ENCODE data around the gene WFDC6. TPM values are rescaled to one million over a fixed set of nuclear protein-coding genes. Genes with fewer than 3 reads are reported as not detected.

WFDC6 gene
- total and polyA plus RNA-seq, 3 donors from 2014 or later, result 24.9 to 83.3 (median 75.6) TPM

DNA sequence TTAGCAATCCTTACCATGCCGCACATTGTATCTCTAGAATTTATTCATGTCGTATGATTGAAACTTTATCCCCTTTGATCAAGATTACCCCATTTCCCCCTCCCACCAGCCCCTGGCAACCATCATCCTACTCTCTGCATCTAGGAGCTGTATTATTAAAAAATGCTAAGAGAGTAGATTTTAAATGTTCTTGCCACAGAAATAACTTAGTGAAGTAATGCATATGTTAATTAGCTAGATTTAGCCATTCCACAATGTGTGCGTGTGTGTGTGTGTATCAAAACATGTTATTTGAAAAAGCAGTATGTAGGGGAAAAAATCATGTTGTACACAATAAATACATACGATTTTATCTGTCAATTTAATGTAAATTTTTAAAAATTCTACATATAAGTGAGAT is 12.0 kb downstream of the WFDC6 start:
- intact Hi-C loops (cut with DNase I; ENCODE audit: low total_unique reads), result no loop called here
- no peaks in the 10 kb centered on the region for H3K27me3 ChIP-seq
- H3K27ac ChIP-seq, result no peak overlapping the region
- H3K4me1 ChIP-seq, result no peaks in the 10 kb centered on the region
- DNase-seq, result no peak
- H3K4me3 ChIP-seq, result no peak overlapping the region
- WGBS, 2 donors, result 82 to 83% methylated on average over 4 of the region's 4 CpGs
- no peaks in the 10 kb centered on the region for H3K9me3 ChIP-seq
- no peak for TF ChIP-seq POLR2A (IDR thresholded peaks at IDR 0.05)
- no peaks in the 10 kb centered on the region for H3K36me3 ChIP-seq (ENCODE audit: low read depth, missing control alignments)

DNA sequence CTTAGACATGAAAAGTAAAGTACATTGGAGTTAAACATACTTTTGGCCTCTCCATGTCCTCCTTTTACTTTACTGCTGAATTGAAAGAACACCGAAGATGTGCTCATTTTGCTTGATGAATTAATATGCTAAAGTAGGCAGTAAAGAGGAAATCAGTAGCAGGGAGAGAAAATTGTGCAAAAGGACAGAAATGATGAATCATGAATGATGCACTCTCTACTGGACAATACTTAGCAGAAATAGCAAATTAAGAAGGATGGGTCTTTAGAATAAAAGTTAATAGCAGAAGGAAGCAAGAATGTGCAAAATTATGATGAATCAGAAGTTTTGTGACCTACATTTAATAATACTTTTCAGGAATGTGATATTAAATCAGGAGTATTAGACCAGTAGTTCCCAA is 15.5 kb downstream of the WFDC6 start:
- Histone ChIP-seq H3K27ac (no peak overlapping the region), H3K4me3 (no peak overlapping the region), H3K36me3 (ENCODE audit: low read depth, missing control alignments) (no peaks in the 10 kb centered on the region), H3K27me3 (no peaks in the 10 kb centered on the region), H3K4me1 (no peaks in the 10 kb centered on the region), H3K9me3 (no peaks in the 10 kb centered on the region)
- DNase-seq, result no peak
- TF ChIP-seq POLR2A (IDR thresholded peaks at IDR 0.05), result no peak
- TF ChIP-seq, protein P1, sequence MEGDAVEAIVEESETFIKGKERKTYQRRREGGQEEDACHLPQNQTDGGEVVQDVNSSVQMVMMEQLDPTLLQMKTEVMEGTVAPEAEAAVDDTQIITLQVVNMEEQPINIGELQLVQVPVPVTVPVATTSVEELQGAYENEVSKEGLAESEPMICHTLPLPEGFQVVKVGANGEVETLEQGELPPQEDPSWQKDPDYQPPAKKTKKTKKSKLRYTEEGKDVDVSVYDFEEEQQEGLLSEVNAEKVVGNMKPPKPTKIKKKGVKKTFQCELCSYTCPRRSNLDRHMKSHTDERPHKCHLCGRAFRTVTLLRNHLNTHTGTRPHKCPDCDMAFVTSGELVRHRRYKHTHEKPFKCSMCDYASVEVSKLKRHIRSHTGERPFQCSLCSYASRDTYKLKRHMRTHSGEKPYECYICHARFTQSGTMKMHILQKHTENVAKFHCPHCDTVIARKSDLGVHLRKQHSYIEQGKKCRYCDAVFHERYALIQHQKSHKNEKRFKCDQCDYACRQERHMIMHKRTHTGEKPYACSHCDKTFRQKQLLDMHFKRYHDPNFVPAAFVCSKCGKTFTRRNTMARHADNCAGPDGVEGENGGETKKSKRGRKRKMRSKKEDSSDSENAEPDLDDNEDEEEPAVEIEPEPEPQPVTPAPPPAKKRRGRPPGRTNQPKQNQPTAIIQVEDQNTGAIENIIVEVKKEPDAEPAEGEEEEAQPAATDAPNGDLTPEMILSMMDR (IDR thresholded peaks at IDR 0.05), result no peak
- intact Hi-C loops (cut with DNase I; ENCODE audit: low total_unique reads), result no loop called here
- WGBS, 2 donors, result 86 to 89% methylated on average over 1 of the region's 1 CpG

DNA sequence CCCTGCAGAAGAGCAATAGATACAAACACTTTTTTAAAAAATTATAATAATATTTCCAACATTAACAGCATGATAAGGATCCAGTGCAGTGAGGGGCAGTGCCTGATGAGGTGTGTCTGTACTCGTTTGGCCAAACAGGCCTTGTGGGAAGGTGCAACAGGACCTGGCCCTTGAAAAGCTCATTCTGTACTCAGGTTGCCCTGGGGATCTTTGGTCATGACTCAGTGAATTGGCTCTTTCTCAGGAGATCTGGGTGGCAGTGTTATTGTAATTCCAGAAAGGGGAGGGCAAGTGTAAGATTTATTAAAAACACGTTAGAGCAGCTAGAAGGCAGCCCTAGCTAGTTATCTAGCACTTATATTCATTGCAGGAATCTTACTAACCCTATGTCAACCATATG is 21.0 kb downstream of the WFDC6 start:
- no peaks in the 10 kb centered on the region for H3K9me3 ChIP-seq
- H3K27me3 ChIP-seq, result no peaks in the 10 kb centered on the region
- WGBS, 2 donors, result 42 to 50% methylated on average over 2 of the region's 2 CpGs
- H3K36me3 ChIP-seq (ENCODE audit: low read depth, missing control alignments), result no peaks in the 10 kb centered on the region
- no peak overlapping the region for H3K4me3 ChIP-seq
- DNase-seq, result no peak
- no peaks in the 10 kb centered on the region for H3K4me1 ChIP-seq
- TF ChIP-seq POLR2A (IDR thresholded peaks at IDR 0.05), result no peak
- TF ChIP-seq, protein P1 (IDR thresholded peaks at IDR 0.05), result no peak
- H3K27ac ChIP-seq, result no peak overlapping the region
- intact Hi-C loops (cut with DNase I; ENCODE audit: low total_unique reads), result no loop called here

DNA sequence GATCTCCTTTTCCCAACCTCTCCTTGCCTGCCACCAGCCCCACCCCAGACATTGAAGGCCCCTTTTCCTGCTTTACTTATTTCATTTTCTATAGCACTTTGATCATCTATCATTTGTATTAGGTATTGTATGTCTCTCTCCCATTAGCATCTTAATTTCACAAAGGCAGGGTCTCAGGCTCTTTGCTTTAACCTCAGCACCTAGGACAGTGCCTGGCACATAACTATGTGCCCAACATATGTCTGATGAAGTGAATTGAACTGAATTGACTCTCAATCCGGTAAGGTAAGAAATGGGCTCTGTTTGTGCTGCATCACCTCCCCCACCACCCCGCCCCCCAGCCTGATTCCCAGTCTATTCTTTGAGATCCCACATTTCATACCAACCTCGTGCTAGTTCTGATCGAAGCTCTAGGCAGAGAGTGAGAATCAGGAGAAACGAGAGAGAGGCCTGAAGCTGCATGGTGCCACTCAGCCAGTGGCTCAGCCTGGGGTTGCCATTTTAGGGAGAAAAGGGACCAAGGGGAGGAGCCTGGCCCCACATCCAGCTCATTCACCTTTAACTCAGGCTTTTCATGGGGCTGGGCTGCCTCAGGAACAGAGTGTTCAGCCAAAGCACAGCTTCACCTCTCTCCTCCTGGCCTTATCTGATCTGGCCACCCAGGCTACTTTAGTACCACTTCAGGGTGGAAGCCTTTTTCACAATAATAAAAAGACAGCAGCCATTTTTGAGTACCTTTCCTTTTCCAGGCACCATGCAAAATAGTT is 24.0 kb downstream of the WFDC6 start, which contains the start of gene SPINT3:
TSS of gene SPINT3 (minus strand) at position 476 of the 767 bp plus-strand sequence. CDS start at position 462, 14 bp downstream.
- Histone ChIP-seq H3K4me1 (no peaks in the 10 kb centered on the region), H3K27ac (no peak within 1 kb of the TSS), H3K9me3 (no peaks in the 10 kb centered on the region), H3K36me3 (ENCODE audit: low read depth, missing control alignments) (no peaks in the 10 kb centered on the region), H3K27me3 (no peaks in the 10 kb centered on the region), H3K4me3 (no peak within 1 kb of the TSS)
- intact Hi-C loops (cut with DNase I; ENCODE audit: low total_unique reads), result no loop called here
- DNase-seq, result no peak
- WGBS, 2 donors, result 70 to 75% methylated on average over 5 of the region's 5 CpGs
- TF ChIP-seq, protein P1 (IDR thresholded peaks at IDR 0.05), result no peak

DNA sequence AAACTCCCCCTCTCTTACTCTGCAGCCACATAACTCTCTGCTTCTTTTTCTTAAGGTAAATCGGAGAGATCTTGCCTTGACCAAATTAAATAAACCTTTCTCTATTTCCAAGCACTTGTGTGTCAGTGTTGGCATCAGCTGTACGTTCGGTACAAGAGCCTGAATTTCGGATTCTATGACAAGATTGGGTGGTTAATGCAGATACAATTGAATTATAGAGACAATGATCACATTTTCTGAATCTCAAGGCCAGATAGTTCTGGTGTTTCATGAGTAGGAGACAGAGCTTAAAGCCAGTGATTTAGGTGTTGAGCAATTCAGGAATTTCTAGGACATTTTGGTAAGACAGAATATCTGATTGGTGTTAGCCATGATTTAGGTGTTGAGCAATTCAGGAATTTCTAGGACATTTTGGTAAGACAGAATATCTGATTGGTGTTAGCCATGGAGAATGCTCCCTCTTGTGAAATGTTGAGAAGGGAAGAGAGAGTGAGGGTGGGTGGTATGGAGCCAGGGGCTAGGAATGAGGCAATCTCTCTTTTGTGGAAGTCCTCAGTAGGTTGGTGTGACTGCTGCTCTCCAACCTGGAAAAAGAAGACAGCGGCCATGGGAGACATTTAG is 28.9 kb downstream of the WFDC6 start:
- Histone ChIP-seq H3K4me3 (no peak overlapping the region), H3K4me1 (no peaks in the 10 kb centered on the region), H3K9me3 (no peaks in the 10 kb centered on the region), H3K27me3 (no peaks in the 10 kb centered on the region), H3K36me3 (ENCODE audit: low read depth, missing control alignments) (no peaks in the 10 kb centered on the region), H3K27ac (no peak overlapping the region)
- TF ChIP-seq, protein P1 (IDR thresholded peaks at IDR 0.05), result no peak
- no peak for TF ChIP-seq POLR2A (IDR thresholded peaks at IDR 0.05)
- no peak for DNase-seq
- WGBS, 2 donors, result 42 to 64% methylated on average over 5 of the region's 5 CpGs
- intact Hi-C loops (cut with DNase I; ENCODE audit: low total_unique reads), result no loop called here
